WTC11 (cell line): ENCODE measurements around the gene UHMK1. TPM values are rescaled to one million over a fixed set of nuclear protein-coding genes. Genes with fewer than 3 reads are reported as not detected.
A peak's percentile ranks its signal among the peaks of the same experiment; 100 is the strongest.

Experiments used
- ATAC-seq: fragments of 200-7000 bp; cut with Tn5 transposase; 2 replicates; pipeline ENCODE4 v1.10.0; 2021; ENCODE audit warnings: mild to moderate bottlenecking, moderate library complexity
- CTCF ChIA-PET: fragments of 300-600 bp; sonication (Branson Sonifier 250); formaldehyde crosslinking; loops from one replicate; lab custom pipeline; 2021; ENCODE audit warnings: antibody characterized with exemption; lab: Charles Lee
- POLR2A ChIA-PET: fragments of 350-600 bp; sonication (Branson Sonifier 250); formaldehyde crosslinking; loops from one replicate; lab custom pipeline; 2021; ENCODE audit warnings: antibody characterized with exemption; lab: Charles Lee
- DNase-seq: peaks from one replicate; pipeline ENCODE4 v3.0.0; 2021; ENCODE audit warnings: low spot score
- H3K27ac Mint-ChIP-seq: 2 replicates; pipeline ENCODE4 v1.8.0; 2021; ENCODE audit warnings: mixed read lengths
- H3K27me3 Mint-ChIP-seq: 2 replicates; pipeline ENCODE4 v1.8.0; 2021; ENCODE audit warnings: low read depth, mild to moderate bottlenecking, moderate library complexity, mixed read lengths
- H3K36me3 Mint-ChIP-seq: 2 replicates; pipeline ENCODE4 v1.8.0; 2021; ENCODE audit warnings: mixed read lengths
- H3K4me1 Mint-ChIP-seq: 2 replicates; pipeline ENCODE4 v1.8.0; 2022; ENCODE audit warnings: mixed read lengths
- H3K4me3 Mint-ChIP-seq: 2 replicates; pipeline ENCODE4 v1.8.0; 2021; ENCODE audit warnings: mild to moderate bottlenecking, moderate library complexity, mixed read lengths
- H3K9me3 Mint-ChIP-seq: 2 replicates; pipeline ENCODE4 v1.8.0; 2021; ENCODE audit warnings: mixed read lengths
- CREB1 ChIP-seq: sonication (generic); formaldehyde crosslinking; IDR thresholded peaks from 2 replicates; pipeline ENCODE4 v1.8.0; 2023; ENCODE audit warnings: mild to moderate bottlenecking, missing genetic modification reagents
- ELF4 ChIP-seq: sonication (generic); formaldehyde crosslinking; IDR thresholded peaks from 2 replicates; pipeline ENCODE4 v1.8.1; 2022; ENCODE audit warnings: low read depth, mild to moderate bottlenecking, moderate library complexity, missing genetic modification reagents
- FOXP1 ChIP-seq: sonication (generic); formaldehyde crosslinking; IDR thresholded peaks from 2 replicates; pipeline ENCODE4 v1.8.0; 2022; ENCODE audit warnings: missing genetic modification reagents, mild to moderate bottlenecking, moderate library complexity, borderline replicate concordance
- GABPB1 ChIP-seq: sonication (generic); formaldehyde crosslinking; IDR thresholded peaks from 2 replicates; pipeline ENCODE4 v1.8.1; 2023; ENCODE audit warnings: mild to moderate bottlenecking, missing genetic modification reagents
- GTF2I ChIP-seq: fragments of 250-450 bp; sonication (Bioruptor Pico); conservative IDR thresholded peaks from 2 replicates; pipeline ENCODE4 v1.4.0; 2021; ENCODE audit warnings: mild to moderate bottlenecking
- MYBL2 ChIP-seq: sonication (generic); formaldehyde crosslinking; IDR thresholded peaks from 2 replicates; pipeline ENCODE4 v1.8.1; 2023; ENCODE audit warnings: mild to moderate bottlenecking, moderate library complexity, missing genetic modification reagents
- NR1H2 ChIP-seq: sonication (generic); formaldehyde crosslinking; IDR thresholded peaks from 2 replicates; pipeline ENCODE4 v1.9.0; 2021; ENCODE audit warnings: mild to moderate bottlenecking, moderate library complexity, missing genetic modification reagents
- NR3C1 ChIP-seq: sonication (generic); formaldehyde crosslinking; conservative IDR thresholded peaks from 2 replicates; pipeline ENCODE4 v1.8.1; 2023; ENCODE audit warnings: low read depth, mild to moderate bottlenecking, missing genetic modification reagents
- OVOL2 ChIP-seq: fragments of 250-450 bp; sonication (Bioruptor Pico); IDR thresholded peaks from 2 replicates; pipeline ENCODE4 v1.9.0; 2021; ENCODE audit warnings: mild to moderate bottlenecking, borderline replicate concordance
- RELA ChIP-seq: sonication (generic); formaldehyde crosslinking; IDR thresholded peaks from 2 replicates; pipeline ENCODE4 v1.8.1; 2022; ENCODE audit warnings: missing genetic modification reagents, mild to moderate bottlenecking, borderline replicate concordance
- SMAD4 ChIP-seq: sonication (generic); formaldehyde crosslinking; IDR thresholded peaks from 2 replicates; pipeline ENCODE4 v1.8.0; 2022; ENCODE audit warnings: mild to moderate bottlenecking, missing genetic modification reagents
- TEAD1 ChIP-seq: sonication (generic); formaldehyde crosslinking; IDR thresholded peaks from 2 replicates; pipeline ENCODE4 v1.8.0; 2022; ENCODE audit warnings: mild to moderate bottlenecking, missing genetic modification reagents
- TP53 ChIP-seq: sonication (generic); formaldehyde crosslinking; IDR thresholded peaks from 2 replicates; pipeline ENCODE4 v1.8.1; 2023; ENCODE audit warnings: mild to moderate bottlenecking, missing genetic modification reagents
- ZNF121 ChIP-seq: sonication (generic); formaldehyde crosslinking; IDR thresholded peaks from 2 replicates; pipeline ENCODE4 v1.8.0; 2023; ENCODE audit warnings: missing genetic modification reagents
- ZNF232 ChIP-seq: sonication (generic); formaldehyde crosslinking; IDR thresholded peaks from 2 replicates; pipeline ENCODE4 v1.8.0; 2022; ENCODE audit warnings: mild to moderate bottlenecking, missing genetic modification reagents
- ZNF396 ChIP-seq: fragments of 250-450 bp; sonication (Bioruptor Pico); IDR thresholded peaks from 2 replicates; pipeline ENCODE4 v1.8.0; 2021; ENCODE audit warnings: mild to moderate bottlenecking, moderate library complexity, borderline replicate concordance
- ZNF423 ChIP-seq: fragments of 250-450 bp; sonication (Bioruptor Pico); IDR thresholded peaks from 2 replicates; pipeline ENCODE4 v2.1.2; 2022; ENCODE audit warnings: mild to moderate bottlenecking, moderate library complexity
- total RNA-seq: library from RNA; stranded (reverse); gene quantifications from 3 replicates; pipeline ENCODE4 v1.2.3, GENCODE V29; 2021
- TF ChIP-seq, protein P1 (sequence below): fragments of 250-450 bp; sonication (Bioruptor Pico); IDR thresholded peaks from 2 replicates; pipeline ENCODE4 v1.9.0; 2021; ENCODE audit warnings: mild to moderate bottlenecking
- TF ChIP-seq, protein P2 (sequence below): sonication (generic); formaldehyde crosslinking; IDR thresholded peaks from 2 replicates; pipeline ENCODE4 v1.8.0; 2022; ENCODE audit warnings: mild to moderate bottlenecking, missing genetic modification reagents
- TF ChIP-seq, protein P3 (sequence below): sonication (generic); formaldehyde crosslinking; IDR thresholded peaks from 2 replicates; pipeline ENCODE4 v1.8.0; 2023; ENCODE audit warnings: missing genetic modification reagents, mild to moderate bottlenecking, borderline replicate concordance
- TF ChIP-seq, protein P4 (sequence below): sonication (generic); formaldehyde crosslinking; IDR thresholded peaks from 2 replicates; pipeline ENCODE4 v1.8.1; 2023; ENCODE audit warnings: mild to moderate bottlenecking, missing genetic modification reagents, moderate library complexity
- TF ChIP-seq, protein P5 (sequence below): sonication (generic); formaldehyde crosslinking; IDR thresholded peaks from 2 replicates; pipeline ENCODE4 v1.8.1; 2023; ENCODE audit warnings: mild to moderate bottlenecking, missing genetic modification reagents
- TF ChIP-seq, protein P6 (sequence below): fragments of 250-450 bp; sonication (Bioruptor Pico); IDR thresholded peaks from 2 replicates; pipeline ENCODE4 v2.1.2; 2022; ENCODE audit warnings: mild to moderate bottlenecking, moderate library complexity
- TF ChIP-seq, protein P7 (sequence below): sonication (generic); formaldehyde crosslinking; IDR thresholded peaks from 2 replicates; pipeline ENCODE4 v1.8.1; 2022; ENCODE audit warnings: low read depth, mild to moderate bottlenecking, moderate library complexity, missing genetic modification reagents, borderline replicate concordance

UHMK1 gene
- total RNA-seq, 1 experiment from 2014 or later, result 20.0 TPM

DNA sequence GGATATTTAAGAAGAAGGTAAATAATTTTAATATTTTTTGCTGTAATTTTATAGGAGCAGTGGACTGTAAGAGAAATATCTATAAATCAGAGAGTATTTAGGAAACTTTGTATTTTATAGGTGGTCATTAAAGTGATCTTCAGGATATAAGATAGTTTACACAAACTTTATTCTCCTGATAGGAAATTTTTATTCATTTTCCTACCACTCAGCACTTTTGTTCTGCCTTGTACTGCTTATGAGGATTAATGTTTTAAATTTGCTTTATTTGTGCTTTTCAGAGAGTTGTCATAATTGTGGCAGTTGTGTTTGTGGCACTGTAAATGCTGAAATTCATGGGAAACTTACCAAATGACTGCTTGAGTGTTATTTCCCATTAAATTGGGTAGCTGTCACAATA is 29.7 kb downstream of the UHMK1 start:
- no peak overlapping the region for H3K27ac Mint-ChIP-seq
- ChIA-PET CTCF (interaction anchor here (0.6 kb wide), 1 partner anchor 87 kb away, joined by 5 read pairs; no protein-coding TSS in a partner anchor), POLR2A (no interaction called here)
- H3K4me1 Mint-ChIP-seq, result peaks cover 16% of the 10 kb centered on the region
- no peaks in the 10 kb centered on the region for H3K9me3 Mint-ChIP-seq
- no peak for ATAC-seq
- H3K27me3 Mint-ChIP-seq, result no peaks in the 10 kb centered on the region
- peaks cover 25% of the 10 kb centered on the region for H3K36me3 Mint-ChIP-seq
- no peak overlapping the region for H3K4me3 Mint-ChIP-seq
- no peak for TF ChIP-seq CREB1
- no peak for TF ChIP-seq ZNF232 (CRISPR knock-in tag)
- no peak for TF ChIP-seq MYBL2 (CRISPR knock-in tag)
- TF ChIP-seq, protein P1, sequence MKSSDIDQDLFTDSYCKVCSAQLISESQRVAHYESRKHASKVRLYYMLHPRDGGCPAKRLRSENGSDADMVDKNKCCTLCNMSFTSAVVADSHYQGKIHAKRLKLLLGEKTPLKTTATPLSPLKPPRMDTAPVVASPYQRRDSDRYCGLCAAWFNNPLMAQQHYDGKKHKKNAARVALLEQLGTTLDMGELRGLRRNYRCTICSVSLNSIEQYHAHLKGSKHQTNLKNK (CRISPR knock-in tag), result no peak
- no peak for TF ChIP-seq SMAD4
- TF ChIP-seq ZNF396 (CRISPR knock-in tag), result no peak
- TF ChIP-seq NR3C1 (CRISPR knock-in tag), result no peak
- TF ChIP-seq, protein P2, sequence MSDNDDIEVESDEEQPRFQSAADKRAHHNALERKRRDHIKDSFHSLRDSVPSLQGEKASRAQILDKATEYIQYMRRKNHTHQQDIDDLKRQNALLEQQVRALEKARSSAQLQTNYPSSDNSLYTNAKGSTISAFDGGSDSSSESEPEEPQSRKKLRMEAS, result no peak
- no peak for TF ChIP-seq NR1H2 (CRISPR knock-in tag)
- TF ChIP-seq, protein P3, sequence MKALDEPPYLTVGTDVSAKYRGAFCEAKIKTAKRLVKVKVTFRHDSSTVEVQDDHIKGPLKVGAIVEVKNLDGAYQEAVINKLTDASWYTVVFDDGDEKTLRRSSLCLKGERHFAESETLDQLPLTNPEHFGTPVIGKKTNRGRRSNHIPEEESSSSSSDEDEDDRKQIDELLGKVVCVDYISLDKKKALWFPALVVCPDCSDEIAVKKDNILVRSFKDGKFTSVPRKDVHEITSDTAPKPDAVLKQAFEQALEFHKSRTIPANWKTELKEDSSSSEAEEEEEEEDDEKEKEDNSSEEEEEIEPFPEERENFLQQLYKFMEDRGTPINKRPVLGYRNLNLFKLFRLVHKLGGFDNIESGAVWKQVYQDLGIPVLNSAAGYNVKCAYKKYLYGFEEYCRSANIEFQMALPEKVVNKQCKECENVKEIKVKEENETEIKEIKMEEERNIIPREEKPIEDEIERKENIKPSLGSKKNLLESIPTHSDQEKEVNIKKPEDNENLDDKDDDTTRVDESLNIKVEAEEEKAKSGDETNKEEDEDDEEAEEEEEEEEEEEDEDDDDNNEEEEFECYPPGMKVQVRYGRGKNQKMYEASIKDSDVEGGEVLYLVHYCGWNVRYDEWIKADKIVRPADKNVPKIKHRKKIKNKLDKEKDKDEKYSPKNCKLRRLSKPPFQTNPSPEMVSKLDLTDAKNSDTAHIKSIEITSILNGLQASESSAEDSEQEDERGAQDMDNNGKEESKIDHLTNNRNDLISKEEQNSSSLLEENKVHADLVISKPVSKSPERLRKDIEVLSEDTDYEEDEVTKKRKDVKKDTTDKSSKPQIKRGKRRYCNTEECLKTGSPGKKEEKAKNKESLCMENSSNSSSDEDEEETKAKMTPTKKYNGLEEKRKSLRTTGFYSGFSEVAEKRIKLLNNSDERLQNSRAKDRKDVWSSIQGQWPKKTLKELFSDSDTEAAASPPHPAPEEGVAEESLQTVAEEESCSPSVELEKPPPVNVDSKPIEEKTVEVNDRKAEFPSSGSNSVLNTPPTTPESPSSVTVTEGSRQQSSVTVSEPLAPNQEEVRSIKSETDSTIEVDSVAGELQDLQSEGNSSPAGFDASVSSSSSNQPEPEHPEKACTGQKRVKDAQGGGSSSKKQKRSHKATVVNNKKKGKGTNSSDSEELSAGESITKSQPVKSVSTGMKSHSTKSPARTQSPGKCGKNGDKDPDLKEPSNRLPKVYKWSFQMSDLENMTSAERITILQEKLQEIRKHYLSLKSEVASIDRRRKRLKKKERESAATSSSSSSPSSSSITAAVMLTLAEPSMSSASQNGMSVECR, result no peak
- TF ChIP-seq, protein P4, sequence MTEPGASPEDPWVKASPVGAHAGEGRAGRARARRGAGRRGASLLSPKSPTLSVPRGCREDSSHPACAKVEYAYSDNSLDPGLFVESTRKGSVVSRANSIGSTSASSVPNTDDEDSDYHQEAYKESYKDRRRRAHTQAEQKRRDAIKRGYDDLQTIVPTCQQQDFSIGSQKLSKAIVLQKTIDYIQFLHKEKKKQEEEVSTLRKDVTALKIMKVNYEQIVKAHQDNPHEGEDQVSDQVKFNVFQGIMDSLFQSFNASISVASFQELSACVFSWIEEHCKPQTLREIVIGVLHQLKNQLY (CRISPR knock-in tag), result no peak
- TF ChIP-seq GTF2I (CRISPR knock-in tag), result no peak
- DNase-seq, result no peak

DNA sequence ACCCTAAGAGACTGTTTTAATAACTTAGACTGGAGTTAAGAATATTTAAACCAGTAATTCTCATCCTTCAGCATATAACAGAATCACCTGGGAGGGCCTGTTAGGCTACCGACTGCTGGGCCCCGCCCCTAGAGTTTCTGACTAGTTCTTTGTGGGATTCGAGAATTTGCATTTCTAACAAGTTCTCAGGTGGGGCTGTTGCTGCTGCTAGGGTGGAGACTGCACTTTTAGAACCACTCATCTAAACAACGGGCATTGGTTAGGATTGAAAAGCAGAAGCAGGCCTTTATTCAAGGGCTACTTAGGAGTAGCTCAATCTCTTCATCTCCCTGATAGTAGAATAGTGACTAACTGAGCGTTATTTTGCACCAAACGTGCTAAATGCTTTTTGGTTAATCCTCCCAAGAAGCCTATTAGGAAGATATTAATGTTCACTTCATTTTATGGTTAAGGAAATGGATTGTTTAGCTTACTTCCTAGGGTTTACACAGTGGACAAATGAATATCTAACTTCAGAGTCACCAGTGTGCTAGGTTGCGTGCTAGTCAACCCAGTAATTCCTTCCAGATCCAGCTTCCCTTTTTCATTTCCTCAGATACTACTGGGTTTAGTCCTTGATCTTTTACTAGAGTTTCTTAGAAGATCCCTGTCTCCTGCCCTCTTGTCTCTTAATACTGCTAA is 32.8 kb downstream of the UHMK1 start:
- peak; percentile 99 for ATAC-seq
- TF ChIP-seq, protein P5, sequence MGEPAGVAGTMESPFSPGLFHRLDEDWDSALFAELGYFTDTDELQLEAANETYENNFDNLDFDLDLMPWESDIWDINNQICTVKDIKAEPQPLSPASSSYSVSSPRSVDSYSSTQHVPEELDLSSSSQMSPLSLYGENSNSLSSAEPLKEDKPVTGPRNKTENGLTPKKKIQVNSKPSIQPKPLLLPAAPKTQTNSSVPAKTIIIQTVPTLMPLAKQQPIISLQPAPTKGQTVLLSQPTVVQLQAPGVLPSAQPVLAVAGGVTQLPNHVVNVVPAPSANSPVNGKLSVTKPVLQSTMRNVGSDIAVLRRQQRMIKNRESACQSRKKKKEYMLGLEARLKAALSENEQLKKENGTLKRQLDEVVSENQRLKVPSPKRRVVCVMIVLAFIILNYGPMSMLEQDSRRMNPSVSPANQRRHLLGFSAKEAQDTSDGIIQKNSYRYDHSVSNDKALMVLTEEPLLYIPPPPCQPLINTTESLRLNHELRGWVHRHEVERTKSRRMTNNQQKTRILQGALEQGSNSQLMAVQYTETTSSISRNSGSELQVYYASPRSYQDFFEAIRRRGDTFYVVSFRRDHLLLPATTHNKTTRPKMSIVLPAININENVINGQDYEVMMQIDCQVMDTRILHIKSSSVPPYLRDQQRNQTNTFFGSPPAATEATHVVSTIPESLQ, result no peak
- TF ChIP-seq ZNF396 (CRISPR knock-in tag) (no peak), ZNF423 (CRISPR knock-in tag) (no peak), GABPB1 (no peak), OVOL2 (CRISPR knock-in tag) (no peak), TEAD1 (CRISPR knock-in tag) (no peak), TP53 (no peak), RELA (no peak), SMAD4 (no peak), ZNF121 (CRISPR knock-in tag) (no peak), FOXP1 (CRISPR knock-in tag) (no peak), ELF4 (no peak), MYBL2 (CRISPR knock-in tag) (no peak)
- TF ChIP-seq, protein P6, sequence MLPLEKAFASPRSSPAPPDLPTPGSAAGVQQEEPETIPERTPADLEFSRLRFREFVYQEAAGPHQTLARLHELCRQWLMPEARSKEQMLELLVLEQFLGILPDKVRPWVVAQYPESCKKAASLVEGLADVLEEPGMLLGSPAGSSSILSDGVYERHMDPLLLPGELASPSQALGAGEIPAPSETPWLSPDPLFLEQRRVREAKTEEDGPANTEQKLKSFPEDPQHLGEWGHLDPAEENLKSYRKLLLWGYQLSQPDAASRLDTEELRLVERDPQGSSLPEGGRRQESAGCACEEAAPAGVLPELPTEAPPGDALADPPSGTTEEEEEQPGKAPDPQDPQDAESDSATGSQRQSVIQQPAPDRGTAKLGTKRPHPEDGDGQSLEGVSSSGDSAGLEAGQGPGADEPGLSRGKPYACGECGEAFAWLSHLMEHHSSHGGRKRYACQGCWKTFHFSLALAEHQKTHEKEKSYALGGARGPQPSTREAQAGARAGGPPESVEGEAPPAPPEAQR, result no peak
- TF ChIP-seq, protein P7, sequence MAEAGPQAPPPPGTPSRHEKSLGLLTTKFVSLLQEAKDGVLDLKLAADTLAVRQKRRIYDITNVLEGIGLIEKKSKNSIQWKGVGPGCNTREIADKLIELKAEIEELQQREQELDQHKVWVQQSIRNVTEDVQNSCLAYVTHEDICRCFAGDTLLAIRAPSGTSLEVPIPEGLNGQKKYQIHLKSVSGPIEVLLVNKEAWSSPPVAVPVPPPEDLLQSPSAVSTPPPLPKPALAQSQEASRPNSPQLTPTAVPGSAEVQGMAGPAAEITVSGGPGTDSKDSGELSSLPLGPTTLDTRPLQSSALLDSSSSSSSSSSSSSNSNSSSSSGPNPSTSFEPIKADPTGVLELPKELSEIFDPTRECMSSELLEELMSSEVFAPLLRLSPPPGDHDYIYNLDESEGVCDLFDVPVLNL, result no peak
- TF ChIP-seq, all 79 proteins: peak for 0
- POLR2A ChIA-PET, result interaction anchor here (0.5 kb wide), 1 partner anchor 61 kb away, joined by 3 read pairs; no protein-coding TSS in a partner anchor
- peaks cover 16% of the 10 kb centered on the region for H3K4me1 Mint-ChIP-seq
- H3K36me3 Mint-ChIP-seq, result no peaks in the 10 kb centered on the region
- CTCF ChIA-PET, result interaction anchor here (0.8 to 1.0 kb wide), 3 partner anchors 173 to 474 kb away, joined by 3 to 4 read pairs (median 3); no protein-coding TSS in a partner anchor
- H3K9me3 Mint-ChIP-seq, result no peaks in the 10 kb centered on the region
- peak; percentile 55 for DNase-seq
- H3K27me3 Mint-ChIP-seq, result no peaks in the 10 kb centered on the region
- H3K27ac Mint-ChIP-seq, result peak overlapping the region; percentile 24
- H3K4me3 Mint-ChIP-seq, result no peak overlapping the region
